Osteoblast (primary cell): ENCODE results near the gene AUTS2. TPM values are rescaled to one million over a fixed set of nuclear protein-coding genes. Genes with fewer than 3 reads are reported as not detected.

Source experiments
- DNase-seq: peaks from one replicate; pipeline ENCODE4 v3.0.0; 2011; ENCODE audit warnings: low spot score, mixed read lengths; ENCODE audit not compliant: insufficient read length; ENCODE audit errors: missing footprints
- H2AFZ ChIP-seq: 2 replicates; pipeline ENCODE4 v1.6.0; 2011; ENCODE audit warnings: mild to moderate bottlenecking, low read length
- H3K27ac ChIP-seq: 2 replicates; pipeline ENCODE4 v1.5.1; 2011; ENCODE audit warnings: mild to moderate bottlenecking, low read depth, low read length, moderate library complexity
- H3K27me3 ChIP-seq: 2 replicates; pipeline ENCODE4 v1.6.0; 2012; ENCODE audit warnings: mild to moderate bottlenecking, control low read depth, inconsistent platforms, low read length, moderate library complexity; ENCODE audit not compliant: insufficient read depth
- H3K36me3 ChIP-seq: 2 replicates; pipeline ENCODE4 v1.5.1; 2011; ENCODE audit warnings: mild to moderate bottlenecking, low read length, control low read depth, moderate library complexity; ENCODE audit not compliant: insufficient read depth
- H3K4me1 ChIP-seq: 2 replicates; pipeline ENCODE4 v1.5.1; 2011; ENCODE audit warnings: mild to moderate bottlenecking, low read length, control low read depth, moderate library complexity; ENCODE audit not compliant: insufficient read depth
- H3K4me2 ChIP-seq: 2 replicates; pipeline ENCODE4 v1.6.0; 2011; ENCODE audit warnings: mild to moderate bottlenecking, low read length; ENCODE audit not compliant: insufficient read depth
- H3K4me3 ChIP-seq: fragments of 200-600 bp; sonication (generic); 3 replicates; pipeline ENCODE4 v1.5.1; 2012; ENCODE audit warnings: mild to moderate bottlenecking, low read length, inconsistent platforms; ENCODE audit not compliant: insufficient read depth
- H3K79me2 ChIP-seq: 2 replicates; pipeline ENCODE4 v1.6.0; 2012; ENCODE audit warnings: mild to moderate bottlenecking, low read length, control low read depth, inconsistent platforms; ENCODE audit not compliant: insufficient read depth
- H3K9me3 ChIP-seq: 2 replicates; pipeline ENCODE4 v1.5.1; 2011; ENCODE audit warnings: low read depth, low read length, control low read depth
- H4K20me1 ChIP-seq: 2 replicates; pipeline ENCODE4 v1.6.0; 2012; ENCODE audit warnings: mild to moderate bottlenecking, low read length, control low read depth; ENCODE audit not compliant: insufficient read depth
- total RNA-seq: library from RNA; depleted of rRNA; stranded (reverse); fragments of >200 nt; gene quantifications from 2 replicates; pipeline ENCODE4 v1.2.3, GENCODE V29; 2012
- TF ChIP-seq, protein P1 (sequence below): IDR thresholded peaks from 2 replicates; pipeline ENCODE4 v1.5.1; 2011; ENCODE audit warnings: mild to moderate bottlenecking, low read depth, low read length, moderate library complexity; ENCODE audit errors: extremely low read depth

AUTS2 gene
- total RNA-seq, 1 donor = 15.2 TPM

- no peaks in the 10 kb centered on the region for H3K36me3 ChIP-seq
- no peak overlapping the region for H3K4me2 ChIP-seq
- H3K27me3 ChIP-seq = no peaks in the 10 kb centered on the region
- TF ChIP-seq, protein P1, sequence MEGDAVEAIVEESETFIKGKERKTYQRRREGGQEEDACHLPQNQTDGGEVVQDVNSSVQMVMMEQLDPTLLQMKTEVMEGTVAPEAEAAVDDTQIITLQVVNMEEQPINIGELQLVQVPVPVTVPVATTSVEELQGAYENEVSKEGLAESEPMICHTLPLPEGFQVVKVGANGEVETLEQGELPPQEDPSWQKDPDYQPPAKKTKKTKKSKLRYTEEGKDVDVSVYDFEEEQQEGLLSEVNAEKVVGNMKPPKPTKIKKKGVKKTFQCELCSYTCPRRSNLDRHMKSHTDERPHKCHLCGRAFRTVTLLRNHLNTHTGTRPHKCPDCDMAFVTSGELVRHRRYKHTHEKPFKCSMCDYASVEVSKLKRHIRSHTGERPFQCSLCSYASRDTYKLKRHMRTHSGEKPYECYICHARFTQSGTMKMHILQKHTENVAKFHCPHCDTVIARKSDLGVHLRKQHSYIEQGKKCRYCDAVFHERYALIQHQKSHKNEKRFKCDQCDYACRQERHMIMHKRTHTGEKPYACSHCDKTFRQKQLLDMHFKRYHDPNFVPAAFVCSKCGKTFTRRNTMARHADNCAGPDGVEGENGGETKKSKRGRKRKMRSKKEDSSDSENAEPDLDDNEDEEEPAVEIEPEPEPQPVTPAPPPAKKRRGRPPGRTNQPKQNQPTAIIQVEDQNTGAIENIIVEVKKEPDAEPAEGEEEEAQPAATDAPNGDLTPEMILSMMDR = no peak
- H3K79me2 ChIP-seq = no peaks in the 10 kb centered on the region
- H3K27ac ChIP-seq = no peak overlapping the region
- H2AFZ ChIP-seq = no peak overlapping the region
- no peaks in the 10 kb centered on the region for H3K9me3 ChIP-seq
- DNase-seq = no peak
- H3K4me3 ChIP-seq = no peak overlapping the region
- H3K4me1 ChIP-seq = no peaks in the 10 kb centered on the region
- no peaks in the 10 kb centered on the region for H4K20me1 ChIP-seq
Observed at GRCh38 chr7:69920797-69921196, 322.5 kb downstream of the AUTS2 start.

DNA sequence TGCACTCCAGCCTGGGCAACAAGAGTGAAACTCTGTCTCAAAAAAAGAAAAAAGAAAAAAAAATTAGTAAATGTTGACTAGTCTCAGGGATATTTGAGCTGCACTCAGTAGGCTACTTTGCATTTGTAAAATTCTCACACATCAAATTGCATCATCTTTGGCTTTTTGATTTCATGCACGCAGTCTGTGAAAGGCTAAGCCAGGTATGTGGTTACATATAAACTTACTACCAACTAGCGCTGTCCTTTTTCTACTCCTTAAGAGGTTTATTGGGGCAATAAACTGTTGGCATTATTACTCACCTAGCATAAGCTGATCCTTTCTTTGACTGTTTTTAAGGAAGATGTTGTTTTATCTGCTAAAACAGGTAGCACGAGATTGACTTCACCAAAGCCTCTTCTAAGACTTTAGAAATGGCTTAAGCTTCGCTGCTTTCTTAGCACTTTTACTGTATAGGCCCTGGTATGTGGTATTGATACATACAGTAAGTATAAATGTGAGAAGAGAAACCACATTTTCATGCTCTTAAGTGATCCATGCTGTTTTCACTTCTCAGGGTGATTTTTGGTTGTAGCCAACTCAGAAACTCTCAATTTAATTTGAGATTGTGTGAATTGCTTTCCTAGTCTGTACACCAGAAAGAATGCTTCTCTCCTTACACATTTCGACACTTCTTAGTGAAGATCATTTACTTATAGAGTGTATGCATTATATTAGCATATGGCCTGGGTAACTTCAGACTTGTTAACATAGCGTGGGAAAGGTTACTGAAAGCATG lies 323.9 kb downstream of the AUTS2 start:
- no peaks in the 10 kb centered on the region for H3K4me1 ChIP-seq
- H3K27ac ChIP-seq = no peak overlapping the region
- no peak for DNase-seq
- no peaks in the 10 kb centered on the region for H3K36me3 ChIP-seq
- H3K9me3 ChIP-seq = no peaks in the 10 kb centered on the region
- H3K4me2 ChIP-seq = no peak overlapping the region
- H3K4me3 ChIP-seq = no peak overlapping the region
- H3K79me2 ChIP-seq = no peaks in the 10 kb centered on the region
- TF ChIP-seq, protein P1 = no peak
- H2AFZ ChIP-seq = no peak overlapping the region
- H4K20me1 ChIP-seq = no peaks in the 10 kb centered on the region
- no peaks in the 10 kb centered on the region for H3K27me3 ChIP-seq

DNA sequence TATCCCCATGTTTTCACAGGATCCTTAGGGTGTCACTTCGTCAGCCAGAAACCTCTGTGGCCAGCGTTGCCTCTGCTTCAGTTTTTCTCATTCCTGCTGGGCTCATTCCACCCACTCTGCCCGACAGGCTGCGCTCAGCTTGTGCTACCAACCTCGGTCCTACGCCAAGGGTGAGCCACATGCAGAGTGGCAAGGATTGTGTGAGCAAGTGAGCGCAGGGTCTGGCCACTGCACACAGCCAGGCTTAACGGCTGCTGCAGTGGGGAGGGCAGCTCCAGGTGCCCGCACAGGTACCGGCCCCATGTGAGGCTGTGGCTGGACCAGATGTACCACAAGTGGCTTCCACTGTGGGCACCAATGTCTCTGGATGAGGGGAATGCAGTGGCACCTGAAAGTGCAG lies 329.2 kb downstream of the AUTS2 start:
- Histone ChIP-seq H3K4me1 (no peaks in the 10 kb centered on the region), H3K4me3 (no peak overlapping the region), H4K20me1 (peaks cover 5% of the 10 kb centered on the region), H2AFZ (no peak overlapping the region), H3K4me2 (no peak overlapping the region), H3K36me3 (no peaks in the 10 kb centered on the region), H3K9me3 (no peaks in the 10 kb centered on the region), H3K27me3 (no peaks in the 10 kb centered on the region), H3K27ac (no peak overlapping the region), H3K79me2 (no peaks in the 10 kb centered on the region)
- TF ChIP-seq, protein P1 = no peak
- no peak for DNase-seq

DNA sequence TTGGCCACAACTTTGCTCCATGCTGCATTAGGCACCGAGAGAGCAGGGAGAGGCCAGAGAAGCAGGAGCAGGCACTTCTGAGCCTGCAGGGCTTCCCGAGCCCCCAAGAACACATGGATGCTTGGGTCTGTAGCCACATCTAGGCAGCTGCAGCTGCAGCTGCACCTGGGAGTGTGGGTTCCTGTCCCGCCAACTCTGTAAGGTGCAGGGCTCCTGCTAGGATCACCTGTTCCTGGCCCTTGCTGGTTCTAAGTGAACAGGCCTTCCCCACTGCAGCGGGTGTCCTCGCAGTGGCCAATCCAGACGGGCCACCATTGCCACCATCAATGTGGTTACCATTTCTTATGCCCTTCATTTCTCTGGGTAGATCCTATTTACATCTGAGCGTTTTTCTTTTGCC lies 330.3 kb downstream of the AUTS2 start:
- H3K4me2 ChIP-seq = no peak overlapping the region
- no peak overlapping the region for H3K27ac ChIP-seq
- H3K27me3 ChIP-seq = no peaks in the 10 kb centered on the region
- TF ChIP-seq, protein P1 = no peak
- H3K4me3 ChIP-seq = no peak overlapping the region
- H3K9me3 ChIP-seq = no peaks in the 10 kb centered on the region
- no peaks in the 10 kb centered on the region for H3K4me1 ChIP-seq
- H3K79me2 ChIP-seq = no peaks in the 10 kb centered on the region
- H4K20me1 ChIP-seq = peaks cover 5% of the 10 kb centered on the region
- no peak overlapping the region for H2AFZ ChIP-seq
- DNase-seq = no peak
- no peaks in the 10 kb centered on the region for H3K36me3 ChIP-seq
